DMS153 treated with DMSO at 0.1 percent for 48 hours (cell line): Measurements from ENCODE around the gene CACNG5.
"Not testable (repeated sequence)": the region's sequence is repeated elsewhere in the genome, so short reads cannot be mapped to it uniquely, and the experiment has no call there.

Source experiments
- DNase-seq: peaks from one replicate; lab custom pipeline; 2025; ENCODE audit not compliant: unreplicated experiment; lab: John Stamatoyannopoulos, UW

The CACNG5 gene

DNA sequence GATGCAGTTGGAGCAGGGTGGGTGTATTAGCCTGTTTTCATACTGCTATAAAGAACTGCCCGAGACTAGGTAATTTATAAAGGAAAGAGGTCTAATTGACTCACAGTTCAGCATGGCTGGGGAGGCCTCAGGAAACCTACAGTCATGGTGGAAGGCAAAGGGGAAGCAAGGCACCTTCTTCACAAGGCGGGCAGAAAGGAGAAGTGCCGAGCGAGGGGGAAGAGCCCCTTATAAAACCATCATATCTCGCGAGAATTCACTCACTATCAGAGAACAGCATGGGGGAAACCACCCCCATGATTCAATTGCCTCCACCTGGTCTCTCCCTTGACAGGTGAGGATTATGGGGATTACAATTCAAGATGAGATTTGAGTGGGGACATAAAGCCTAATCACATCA is 68.4 kb downstream of the CACNG5 start:
- DNase-seq, result not testable (repeated sequence)

DNA sequence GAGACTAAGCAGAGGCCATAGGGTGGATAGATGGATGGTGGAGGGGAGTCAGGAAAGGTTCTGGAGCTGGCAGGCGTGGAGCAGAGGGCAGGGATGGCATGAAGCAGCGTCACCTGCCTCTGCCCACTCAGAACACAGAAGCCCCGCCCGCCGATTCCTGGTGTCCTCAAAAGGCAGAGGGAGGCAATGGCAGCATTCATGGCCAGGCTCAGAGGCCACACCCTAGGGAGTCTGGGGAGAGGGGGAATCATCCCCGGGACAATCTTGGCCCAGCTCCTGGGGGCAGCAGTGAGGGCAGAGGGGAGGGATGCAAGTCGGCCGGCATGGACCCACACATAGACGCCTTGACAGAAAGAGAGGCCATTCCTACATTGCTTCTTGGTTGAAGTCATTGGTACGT is 68.9 kb downstream of the CACNG5 start:
- DNase-seq, result no peak

DNA sequence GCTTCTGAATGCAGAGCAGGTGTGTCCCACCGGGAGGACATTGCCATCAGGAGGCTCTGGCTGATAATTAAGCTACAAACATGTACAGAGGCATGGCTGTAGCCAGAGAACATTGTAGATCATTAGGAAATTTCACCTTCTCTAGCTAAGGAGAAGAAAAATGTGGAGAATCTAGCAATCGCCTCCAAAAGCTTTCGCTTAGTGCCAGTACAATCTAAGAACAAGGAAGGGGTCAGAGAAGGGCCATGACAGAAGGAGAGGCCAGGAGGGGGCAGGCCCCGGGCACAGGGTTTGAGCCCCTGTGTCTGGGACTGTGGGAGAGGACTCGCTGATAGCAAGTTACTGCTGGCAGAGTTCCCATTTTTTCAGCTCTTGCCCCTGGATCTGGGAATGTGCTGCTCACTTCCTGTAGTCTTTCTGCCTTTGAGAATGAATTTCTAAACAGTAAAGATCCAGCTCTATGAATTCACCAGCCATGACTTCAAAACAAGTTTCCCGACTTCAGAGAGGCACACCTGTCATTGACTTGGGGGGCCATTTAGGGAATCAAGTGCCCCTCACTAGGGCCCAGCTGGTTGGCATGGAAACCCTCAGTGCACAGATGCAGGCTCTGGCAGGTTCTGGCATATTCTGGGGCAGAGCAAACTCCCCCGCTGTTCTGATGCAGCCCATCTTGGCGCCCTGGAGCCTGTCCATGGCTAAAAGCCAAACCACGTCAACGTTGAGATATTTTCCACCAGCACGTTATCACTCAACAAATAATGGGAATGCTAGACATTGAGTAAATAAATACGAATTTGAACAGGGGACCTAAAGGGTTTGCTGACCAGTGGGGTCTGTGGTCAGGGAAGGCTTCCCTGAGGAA is 70.1 kb downstream of the CACNG5 start:
- peak; percentile 54 for DNase-seq

DNA sequence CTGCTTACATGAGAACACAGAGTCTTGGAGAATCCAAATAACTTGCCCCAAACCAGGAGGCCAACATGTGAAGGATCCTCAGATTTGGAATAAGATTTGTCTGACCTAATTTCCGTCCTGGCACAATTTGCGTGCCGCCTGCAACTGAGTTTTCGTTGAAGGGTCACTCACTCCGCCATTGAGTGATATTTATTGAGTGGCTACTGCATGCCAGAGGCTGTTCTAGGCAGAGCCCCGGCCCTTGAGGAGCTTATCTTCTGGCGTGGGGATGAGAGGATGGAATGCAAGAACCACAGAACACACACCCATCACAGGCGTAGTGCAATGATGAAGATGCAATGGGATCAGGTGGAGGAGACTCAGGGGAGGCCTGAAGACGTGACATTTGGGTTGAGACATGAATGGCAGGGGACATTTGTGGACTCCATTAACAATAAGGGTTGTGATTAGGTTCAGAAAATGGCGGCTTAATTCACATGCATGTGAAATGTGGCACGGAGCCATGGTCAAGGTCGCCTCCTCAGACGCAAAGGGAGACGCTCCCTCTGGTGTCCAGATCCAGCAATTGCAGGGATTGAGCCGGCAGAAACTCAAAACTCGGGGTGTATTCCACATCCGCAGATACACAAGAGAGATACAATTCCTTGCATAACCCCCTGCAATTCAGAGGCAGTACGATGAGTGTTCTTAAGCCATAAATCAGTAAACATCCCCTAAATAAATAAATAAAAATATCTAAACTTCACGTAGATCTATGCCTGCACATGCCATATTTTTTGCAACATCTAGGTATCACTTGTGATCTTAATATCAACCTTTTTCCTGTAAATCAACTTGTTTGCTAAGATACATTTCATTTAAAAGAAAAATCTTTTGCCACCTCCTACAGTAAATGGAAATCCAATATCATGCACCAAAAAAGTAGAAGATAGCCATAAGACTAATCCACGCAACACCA is 71.7 kb downstream of the CACNG5 start:
- peak; percentile 68 for DNase-seq

DNA sequence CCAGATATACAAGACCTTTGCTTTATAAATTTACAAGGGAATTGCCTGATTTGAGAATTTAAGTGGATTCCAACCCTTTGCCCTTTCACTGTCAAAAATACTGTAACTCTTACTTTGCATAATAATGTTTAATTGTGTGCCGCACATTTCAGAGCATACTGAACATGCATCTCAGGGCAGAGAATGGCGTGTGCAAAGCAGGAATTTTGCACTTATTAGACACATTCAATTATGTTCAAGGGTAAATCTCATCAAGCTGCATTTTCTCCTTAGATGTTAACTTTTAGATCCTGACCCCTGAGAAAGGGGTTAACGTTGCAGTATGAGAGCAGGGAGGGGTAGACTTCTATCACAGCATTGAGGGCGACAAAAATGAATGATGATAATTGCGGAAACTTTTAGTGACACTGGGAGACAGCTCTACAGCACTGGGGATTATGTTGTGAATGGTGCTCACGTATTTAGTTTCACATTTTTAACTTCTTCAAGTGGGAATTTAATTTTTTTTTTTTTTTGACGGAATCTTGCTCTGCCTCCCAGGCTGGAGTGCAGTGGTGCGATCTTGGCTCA is 75.0 kb downstream of the CACNG5 start:
- no peak for DNase-seq

DNA sequence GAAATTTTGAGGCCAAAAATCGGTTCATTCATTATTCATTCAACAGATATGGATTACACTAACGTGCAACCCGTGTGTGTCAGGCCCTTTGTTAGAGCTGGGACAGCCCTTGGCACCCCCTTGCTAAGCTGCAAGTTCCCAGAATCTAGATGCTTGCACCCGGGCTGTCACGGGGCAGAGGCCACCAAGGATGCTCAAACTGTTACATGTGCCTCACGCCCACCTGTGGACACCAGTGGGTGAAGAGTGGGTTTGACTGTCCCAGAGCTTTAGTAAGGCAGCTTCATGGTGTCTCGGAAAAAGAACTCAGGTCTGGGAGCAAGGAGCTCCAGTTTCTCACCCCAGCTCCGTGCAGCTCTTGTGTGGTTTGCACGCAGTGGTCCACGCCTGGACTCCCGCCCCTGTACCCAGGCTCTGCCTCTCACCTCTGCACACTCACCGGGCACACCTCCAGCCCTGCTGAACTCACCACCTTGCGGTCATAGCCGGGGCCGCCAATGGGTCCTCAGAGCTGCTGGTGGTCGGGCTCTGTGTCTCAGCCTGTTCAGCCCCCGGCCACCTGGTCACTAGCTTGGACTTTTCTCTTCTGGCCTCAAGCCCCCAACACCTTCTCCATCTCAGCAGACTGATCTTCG is 75.9 kb downstream of the CACNG5 start:
- no peak for DNase-seq

DNA sequence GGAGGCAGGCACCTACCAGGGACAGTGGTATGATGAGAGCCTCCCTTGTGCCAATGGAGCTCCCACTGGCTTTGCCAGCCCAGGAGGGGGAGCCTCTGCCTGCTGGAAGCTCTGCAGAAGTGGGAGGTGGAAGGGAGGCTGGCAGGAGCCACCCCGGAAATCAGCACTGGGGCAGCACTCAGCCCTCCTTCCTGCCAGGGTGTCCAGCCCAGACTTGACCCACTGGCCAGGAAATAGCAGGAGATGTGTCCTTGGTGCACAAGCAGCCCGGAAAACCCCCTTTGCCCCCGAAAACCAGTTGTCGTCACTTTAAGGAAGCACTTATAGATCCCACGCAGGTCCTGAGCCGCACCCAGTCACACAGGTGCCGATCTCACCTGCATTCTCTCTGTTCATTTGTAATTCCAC is 80.3 kb downstream of the CACNG5 start:
- peak; percentile 58 for DNase-seq

DNA sequence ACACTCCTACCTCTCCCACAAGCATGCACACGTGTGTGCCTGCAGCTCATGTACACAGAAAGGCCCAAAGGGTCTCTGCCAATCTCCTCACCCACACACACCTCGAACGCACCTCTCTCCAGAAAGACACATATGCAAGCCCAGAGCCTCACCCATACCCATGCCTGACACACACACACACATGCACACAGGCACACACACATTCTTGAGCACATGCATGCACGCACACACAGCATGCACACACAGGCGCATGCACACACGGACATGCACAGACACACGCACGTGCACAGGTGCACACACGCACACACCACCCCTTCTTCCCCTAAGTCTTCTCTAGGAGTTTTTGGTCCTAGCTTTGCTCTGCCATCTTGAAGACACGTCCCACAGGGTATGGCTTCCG is 80.9 kb downstream of the CACNG5 start:
- no peak for DNase-seq

DNA sequence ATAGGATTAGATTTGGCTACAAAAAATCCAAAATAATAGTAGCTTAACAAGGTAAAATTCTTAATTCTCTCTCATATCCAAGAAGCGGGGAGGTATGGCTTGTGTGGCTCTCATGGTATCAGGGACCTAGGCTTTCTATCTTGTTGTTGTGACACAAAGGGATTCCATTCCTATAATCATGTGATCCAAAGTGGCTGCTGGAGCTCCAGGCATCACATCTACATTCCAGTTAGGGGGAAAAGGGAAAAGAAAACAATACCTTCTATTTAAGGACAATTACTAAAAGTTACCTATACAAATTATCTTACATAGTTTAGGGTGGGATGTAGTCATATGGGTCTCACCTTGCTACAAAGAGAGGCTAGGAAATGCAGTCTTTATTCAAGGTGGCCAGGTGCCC is 82.0 kb downstream of the CACNG5 start:
- no peak for DNase-seq

DNA sequence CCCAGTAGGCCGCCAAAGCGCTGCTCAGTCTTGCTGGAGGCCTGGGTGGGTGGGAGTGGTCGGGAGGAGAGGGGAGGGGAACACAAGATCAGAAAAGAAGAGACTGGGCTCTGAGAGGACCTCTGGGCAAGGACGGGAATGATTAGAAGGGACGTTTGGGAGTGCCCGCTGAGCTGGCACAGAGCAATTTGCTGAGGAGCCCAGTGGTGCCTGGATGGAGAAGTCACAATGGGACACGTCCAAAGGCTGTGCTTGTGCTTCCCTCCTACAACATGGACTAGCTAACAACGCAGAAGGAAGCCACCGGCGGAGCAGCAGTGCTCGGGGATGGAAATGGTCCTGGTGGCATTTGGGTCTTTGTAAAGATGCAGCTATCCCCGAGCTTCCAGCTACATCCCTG is 84.0 kb downstream of the CACNG5 start:
- no peak for DNase-seq

DNA sequence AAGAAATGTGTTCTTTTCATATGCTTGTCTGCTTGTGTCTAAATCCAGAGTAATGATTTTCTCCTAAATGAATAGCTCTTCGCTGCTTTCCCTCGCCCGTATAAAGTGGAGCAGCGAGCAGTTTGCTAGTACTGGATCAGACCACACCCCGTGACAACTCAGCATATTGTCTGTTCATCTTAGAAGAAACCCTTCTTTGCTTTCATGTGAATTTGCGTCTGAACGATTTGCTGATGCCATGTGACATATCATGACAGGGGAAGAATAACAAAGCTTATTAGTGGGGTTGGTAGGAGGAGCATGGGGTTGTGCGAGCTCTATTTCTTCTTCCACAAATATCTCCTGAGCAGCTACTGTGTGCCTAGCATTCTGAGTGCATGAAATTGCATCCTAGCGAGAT is 85.5 kb downstream of the CACNG5 start:
- DNase-seq, result no peak

DNA sequence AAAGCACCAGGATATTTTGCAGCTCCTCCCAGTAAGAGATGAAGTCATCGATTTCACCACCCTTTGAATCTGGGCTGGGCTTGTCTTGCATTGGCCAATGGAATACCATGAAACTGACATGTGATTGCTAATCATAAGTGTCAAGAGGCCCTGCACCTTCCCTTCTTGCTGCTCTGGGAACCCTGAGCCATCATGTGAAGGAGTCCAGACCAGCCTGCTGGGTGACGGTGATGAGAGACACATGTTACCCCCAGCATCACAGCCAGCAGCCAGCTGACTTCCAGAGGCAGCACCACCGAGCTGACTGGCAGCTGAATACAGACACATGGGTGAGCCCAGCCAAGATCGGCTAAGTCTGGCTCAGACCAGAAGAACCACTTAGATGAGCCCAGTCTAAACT is 86.0 kb downstream of the CACNG5 start:
- no peak for DNase-seq

DNA sequence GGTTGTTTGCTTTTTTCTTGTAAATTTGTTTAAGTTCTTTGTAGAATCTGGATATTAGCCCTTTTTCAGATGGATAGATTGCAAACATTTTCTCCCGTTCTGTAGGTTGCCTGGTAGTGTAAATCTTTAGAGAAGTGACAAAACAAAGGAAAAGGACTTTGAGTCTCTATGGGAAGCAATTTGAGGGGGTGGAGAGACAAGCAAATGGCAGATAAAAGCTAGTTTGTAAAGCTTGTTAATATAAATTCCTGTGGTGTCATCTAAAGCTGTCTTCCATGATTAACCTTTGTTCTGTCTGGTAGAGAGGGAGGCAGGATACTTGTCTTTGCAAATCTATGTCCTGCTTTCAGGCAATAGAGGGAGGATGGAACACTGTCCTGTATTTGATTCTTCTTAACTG is 89.0 kb downstream of the CACNG5 start:
- DNase-seq, result no peak

DNA sequence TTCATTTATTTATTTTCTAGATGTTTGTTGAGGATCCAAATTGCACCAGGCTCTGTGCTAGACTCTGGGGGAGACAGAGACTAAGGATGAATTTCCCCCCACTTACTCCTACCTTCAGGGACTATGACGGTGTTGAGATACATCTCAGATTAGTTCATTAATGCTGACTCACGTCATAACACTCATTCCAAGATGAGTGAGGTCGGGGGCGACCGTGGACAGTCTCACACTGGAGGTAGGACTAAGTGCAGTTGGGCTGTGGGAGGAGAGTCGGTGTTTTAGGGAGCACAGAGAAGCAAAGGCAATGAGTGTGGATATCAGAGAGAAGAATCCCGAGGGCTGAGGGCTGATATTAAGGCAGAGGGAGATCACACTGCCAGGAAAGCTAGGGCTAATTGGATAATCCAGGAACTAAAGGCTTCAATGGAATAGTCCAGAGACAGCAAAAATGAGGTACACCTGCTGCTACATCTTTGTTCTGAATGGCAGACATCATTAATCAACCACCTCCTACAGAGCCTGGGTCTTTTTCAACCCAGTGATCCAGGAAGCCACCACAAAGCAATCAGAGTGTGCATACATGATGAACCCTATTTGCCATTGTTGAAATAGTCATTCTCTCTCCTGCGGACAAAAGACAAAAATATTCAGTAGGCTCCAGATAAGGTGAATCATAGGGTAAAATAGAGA is 91.0 kb downstream of the CACNG5 start:
- DNase-seq, result no peak

DNA sequence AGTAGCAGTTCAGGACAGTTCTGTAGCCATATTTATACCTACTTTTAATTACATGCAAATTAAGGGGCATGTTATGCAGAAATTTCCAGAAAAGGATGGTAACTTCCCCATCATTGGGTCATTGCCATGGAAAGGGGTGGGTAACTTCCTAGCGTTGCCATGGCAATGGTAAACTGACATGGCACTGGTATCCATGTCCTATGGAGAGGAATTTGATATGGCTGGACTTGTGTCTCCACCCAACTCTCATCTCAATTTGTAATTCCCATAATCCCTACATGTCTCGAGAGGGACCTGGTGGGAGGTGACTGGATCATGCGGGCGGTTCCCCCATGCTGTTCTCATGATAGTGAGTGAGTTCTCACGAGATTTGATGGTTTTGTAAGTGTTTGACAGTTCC is 94.0 kb downstream of the CACNG5 start:
- DNase-seq, result no peak

DNA sequence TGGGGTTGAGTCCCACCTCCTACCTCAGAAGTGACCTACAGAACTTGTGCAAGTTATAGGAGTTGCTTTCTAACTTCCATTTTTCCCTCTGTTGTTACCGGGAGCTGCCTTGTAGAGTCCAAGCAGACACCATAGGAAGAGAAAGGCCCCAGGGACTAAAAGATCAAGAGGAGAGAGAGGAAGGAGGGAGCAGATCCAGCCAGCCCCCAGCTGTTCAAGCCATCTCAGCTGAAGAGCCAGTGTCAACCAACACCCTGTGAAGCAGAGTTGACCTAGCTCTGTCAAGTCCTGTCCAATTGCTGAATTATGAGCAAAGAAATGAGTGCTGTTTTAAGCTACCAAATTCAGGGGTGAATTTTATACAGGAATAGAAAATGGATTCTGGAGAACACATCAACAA is 94.7 kb downstream of the CACNG5 start:
- DNase-seq, result no peak

DNA sequence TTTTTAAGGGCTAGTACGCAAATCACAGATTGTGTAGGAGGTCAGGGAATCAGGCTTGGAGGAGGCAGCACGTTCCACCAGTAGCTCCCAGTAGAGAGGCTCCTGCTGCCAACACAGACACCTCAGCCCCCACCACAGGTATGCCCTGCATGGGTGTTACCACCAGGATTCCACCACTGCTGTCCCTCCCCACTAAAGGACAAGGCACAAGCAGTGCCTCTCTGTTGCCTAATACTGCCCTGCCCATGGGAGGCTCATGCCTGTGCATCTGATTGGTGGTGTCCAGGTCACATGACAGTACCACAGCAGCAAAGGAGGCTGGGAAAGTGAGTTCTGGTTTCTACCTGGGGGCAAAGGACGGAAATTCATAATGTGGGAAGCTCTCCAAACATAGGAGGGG is 96.0 kb downstream of the CACNG5 start:
- DNase-seq, result no peak

DNA sequence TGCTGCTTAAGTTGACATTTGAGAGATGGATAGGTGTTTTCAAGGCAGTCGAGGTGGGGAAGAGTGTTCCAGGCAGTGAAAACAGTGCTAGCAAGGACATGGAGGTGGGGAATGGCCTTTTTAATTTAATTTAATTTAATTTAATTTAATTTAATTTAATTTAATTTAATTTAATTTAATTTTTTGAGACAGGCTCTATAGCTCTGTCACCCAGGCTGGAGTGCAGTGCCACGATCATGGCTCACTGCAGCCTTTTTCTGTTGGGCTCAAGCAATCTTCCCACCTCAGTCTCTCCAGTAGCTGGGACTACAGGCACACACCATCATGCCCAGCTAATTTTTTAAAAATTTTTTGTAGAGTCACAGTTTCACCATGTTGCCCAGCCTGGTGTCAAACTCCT is 97.4 kb downstream of the CACNG5 start:
- no peak for DNase-seq

DNA sequence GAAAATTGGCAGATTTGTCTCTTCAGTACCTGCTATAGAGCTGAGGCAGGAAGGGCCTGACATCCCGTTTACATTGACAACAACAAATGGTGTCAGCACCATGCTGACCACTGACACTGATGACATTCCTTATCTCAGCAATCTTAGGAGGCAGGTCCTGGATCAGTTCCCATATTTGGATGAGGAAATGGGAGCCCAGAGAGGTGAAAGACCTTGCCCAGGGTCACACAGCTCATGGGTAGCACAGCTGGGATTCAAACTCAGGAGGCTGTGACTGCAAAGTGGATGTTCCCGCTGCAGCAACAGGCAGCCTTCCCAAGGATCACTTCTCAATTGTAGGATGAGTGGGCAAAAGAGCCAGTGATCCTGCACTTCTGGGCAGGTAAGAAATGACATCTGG is 99.1 kb downstream of the CACNG5 start:
- DNase-seq, result no peak
